Amniotic epithelial cell (primary cell): Measurements from ENCODE around the gene KIF5C.
"Not testable (repeated sequence)": the region's sequence is repeated elsewhere in the genome, so short reads cannot be mapped to it uniquely, and the experiment has no call there.

Experiments
- DNase-seq: peaks from one replicate; pipeline ENCODE4 v3.0.0-alpha.2; 2010; ENCODE audit warnings: low read depth

The KIF5C gene

GRCh38 chr2:148966438-148966758 lies 91.4 kb downstream of the KIF5C start:
- DNase-seq = no peak

- DNase-seq = no peak
These were observed 92.0 kb downstream of the KIF5C start for GRCh38 chr2:148967056-148967455.

- peak; percentile 17 for DNase-seq
These were observed 92.6 kb downstream of the KIF5C start for GRCh38 chr2:148967578-148967977.

GRCh38 chr2:148968301-148968700 lies 93.3 kb downstream of the KIF5C start:
- no peak for DNase-seq

- DNase-seq = no peak
These were observed 93.8 kb downstream of the KIF5C start for GRCh38 chr2:148968776-148969319.

- no peak for DNase-seq
These were observed 94.6 kb downstream of the KIF5C start for GRCh38 chr2:148969659-148970061.

GRCh38 chr2:148970385-148970784 lies 95.4 kb downstream of the KIF5C start:
- no peak for DNase-seq

- no peak for DNase-seq
These were observed 96.5 kb downstream of the KIF5C start for GRCh38 chr2:148971547-148971946.

- no peak for DNase-seq
These were observed 99.1 kb downstream of the KIF5C start for GRCh38 chr2:148974095-148974494.

- no peak for DNase-seq
These were observed 103.1 kb downstream of the KIF5C start for GRCh38 chr2:148978026-148978685.

- DNase-seq = peak; percentile 60
These were observed 103.7 kb downstream of the KIF5C start for GRCh38 chr2:148978706-148979105.

GRCh38 chr2:148979164-148979918 lies 104.3 kb downstream of the KIF5C start:
- no peak for DNase-seq

- DNase-seq = no peak
These were observed 104.9 kb downstream of the KIF5C start for GRCh38 chr2:148979919-148980277.

GRCh38 chr2:148980496-148980895 lies 105.5 kb downstream of the KIF5C start:
- DNase-seq = not testable (repeated sequence)

GRCh38 chr2:148981324-148981723 lies 106.3 kb downstream of the KIF5C start:
- DNase-seq = no peak

- no peak for DNase-seq
These were observed 106.8 kb downstream of the KIF5C start for GRCh38 chr2:148981781-148982180.

- no peak for DNase-seq
These were observed 107.3 kb downstream of the KIF5C start for GRCh38 chr2:148982282-148982681.

- DNase-seq = no peak
These were observed 108.9 kb downstream of the KIF5C start for GRCh38 chr2:148983896-148984295.

- no peak for DNase-seq
These were observed 109.4 kb downstream of the KIF5C start for GRCh38 chr2:148984449-148984848.

- DNase-seq = no peak
These were observed 112.3 kb downstream of the KIF5C start for GRCh38 chr2:148987286-148987685.

- DNase-seq = no peak
These were observed 113.3 kb downstream of the KIF5C start for GRCh38 chr2:148988337-148988736.

GRCh38 chr2:148989882-148990493 lies 115.0 kb downstream of the KIF5C start:
- DNase-seq = peak; percentile 76

- DNase-seq = no peak
These were observed 115.9 kb downstream of the KIF5C start for GRCh38 chr2:148990968-148991367.
